ENCODE results near the gene MFAP2. TPM values are rescaled to one million over a fixed set of nuclear protein-coding genes. Genes with fewer than 3 reads are reported as not detected.

MFAP2 gene
- total RNA-seq, 2 donors from 2014 or later = 120 to 170 TPM

- no peaks in the 10 kb centered on the region for H3K4me1 ChIP-seq (ENCODE audit: control insufficient read depth, insufficient read depth, low read length)
- no peak overlapping the region for H3K4me3 ChIP-seq (ENCODE audit: low read length)
- DNase-seq = no peak
- peaks cover 2% of the 10 kb centered on the region for H3K36me3 ChIP-seq (ENCODE audit: control insufficient read depth, insufficient read depth, low read length)
- 95 to 99% methylated on average over 12 of the region's 12 CpGs for WGBS, 2 experiments (ENCODE audit: insufficient coverage in 1 of 2, insufficient read length in 1 of 2)
- H3K4me3 Mint-ChIP-seq = no peak overlapping the region
- no peaks in the 10 kb centered on the region for H3K27me3 Mint-ChIP-seq (ENCODE audit: insufficient read depth)
- no peaks in the 10 kb centered on the region for H3K9me3 Mint-ChIP-seq
- no peaks in the 10 kb centered on the region for H3K4me1 Mint-ChIP-seq
- H3K27ac ChIP-seq (ENCODE audit: low read depth, low read length) = no peak overlapping the region
- no peaks in the 10 kb centered on the region for H3K9me3 ChIP-seq (ENCODE audit: control insufficient read depth, low read length)
- peaks cover 18% of the 10 kb centered on the region for H3K36me3 Mint-ChIP-seq (ENCODE audit: low read depth)
- H3K9ac ChIP-seq (ENCODE audit: extremely low read depth, low read length, poor library complexity, severe bottlenecking) = no peak overlapping the region
- H3K27me3 ChIP-seq (ENCODE audit: control insufficient read depth, insufficient read depth, low read length, poor library complexity, severe bottlenecking) = no peaks in the 10 kb centered on the region
- H3K27ac Mint-ChIP-seq = no peak overlapping the region
- TF ChIP-seq CTCF (conservative IDR thresholded peaks at IDR 0.05) = no peak
These were observed 11.7 kb upstream of the MFAP2 start for GRCh38 chr1:16992102-16992501.

- TF ChIP-seq CTCF (conservative IDR thresholded peaks at IDR 0.05) = no peak
- Mint-ChIP-seq H3K9me3 (no peaks in the 10 kb centered on the region), H3K27me3 (ENCODE audit: insufficient read depth) (no peaks in the 10 kb centered on the region), H3K4me1 (no peaks in the 10 kb centered on the region), H3K27ac (no peak overlapping the region), H3K36me3 (ENCODE audit: low read depth) (peaks cover 22% of the 10 kb centered on the region), H3K4me3 (no peak overlapping the region)
- Histone ChIP-seq H3K9me3 (ENCODE audit: control insufficient read depth, low read length) (no peaks in the 10 kb centered on the region), H3K27ac (ENCODE audit: low read depth, low read length) (no peak overlapping the region), H3K4me1 (ENCODE audit: control insufficient read depth, insufficient read depth, low read length) (no peaks in the 10 kb centered on the region), H3K4me3 (ENCODE audit: low read length) (no peak overlapping the region), H3K9ac (ENCODE audit: extremely low read depth, low read length, poor library complexity, severe bottlenecking) (no peak overlapping the region), H3K27me3 (ENCODE audit: control insufficient read depth, insufficient read depth, low read length, poor library complexity, severe bottlenecking) (no peaks in the 10 kb centered on the region), H3K36me3 (ENCODE audit: control insufficient read depth, insufficient read depth, low read length) (peaks cover 2% of the 10 kb centered on the region)
- no peak for DNase-seq
- WGBS, 2 experiments (ENCODE audit: insufficient coverage in 1 of 2, insufficient read length in 1 of 2) = 95 to 100% methylated on average over 4 to 12 of the region's 12 CpGs
These were observed 11.2 kb upstream of the MFAP2 start for GRCh38 chr1:16991571-16991970.

DNA sequence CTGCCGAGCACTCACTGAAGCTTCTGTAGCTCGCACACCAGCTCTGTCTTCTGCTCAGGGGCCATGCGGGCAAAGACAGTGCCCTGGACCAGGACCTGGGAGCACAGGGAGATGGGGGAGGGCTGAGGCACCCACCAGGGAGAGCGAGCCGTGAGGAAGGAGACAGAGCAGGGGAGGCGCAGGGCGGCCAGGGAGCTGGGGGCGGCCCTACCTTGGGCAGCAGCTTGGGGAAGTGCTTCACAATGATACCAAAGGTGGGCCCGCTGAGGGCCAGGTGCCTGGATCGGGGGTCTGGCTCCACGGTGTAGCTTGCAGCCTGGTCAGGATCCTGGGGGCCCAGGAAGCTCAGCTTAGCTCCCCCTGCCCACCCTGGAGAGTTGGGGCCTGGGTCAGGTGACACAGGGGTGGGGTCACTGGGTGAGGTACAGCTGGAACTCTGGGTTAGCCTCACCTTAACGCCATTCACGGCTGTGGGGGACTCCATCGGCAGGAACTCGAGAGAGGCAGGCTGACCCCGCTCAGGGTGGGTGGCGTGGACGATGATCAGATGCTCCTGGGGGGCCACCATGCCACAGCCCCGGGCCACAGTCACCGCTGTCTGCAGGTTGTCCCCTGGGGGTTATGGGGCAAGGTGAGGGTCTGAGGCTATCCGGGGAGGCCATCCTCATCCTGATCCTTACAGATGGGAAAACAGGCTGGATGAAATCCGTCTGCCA is 9.4 kb upstream of the MFAP2 start:
- Histone ChIP-seq H3K27ac (ENCODE audit: low read depth, low read length) (no peak overlapping the region), H3K36me3 (ENCODE audit: control insufficient read depth, insufficient read depth, low read length) (peaks cover 2% of the 10 kb centered on the region), H3K9me3 (ENCODE audit: control insufficient read depth, low read length) (no peaks in the 10 kb centered on the region), H3K27me3 (ENCODE audit: control insufficient read depth, insufficient read depth, low read length, poor library complexity, severe bottlenecking) (no peaks in the 10 kb centered on the region), H3K9ac (ENCODE audit: extremely low read depth, low read length, poor library complexity, severe bottlenecking) (no peak overlapping the region), H3K4me1 (ENCODE audit: control insufficient read depth, insufficient read depth, low read length) (no peaks in the 10 kb centered on the region), H3K4me3 (ENCODE audit: low read length) (no peak overlapping the region)
- Mint-ChIP-seq H3K4me1 (no peaks in the 10 kb centered on the region), H3K27me3 (ENCODE audit: insufficient read depth) (no peaks in the 10 kb centered on the region), H3K4me3 (no peak overlapping the region), H3K27ac (no peak overlapping the region), H3K36me3 (ENCODE audit: low read depth) (peaks cover 16% of the 10 kb centered on the region), H3K9me3 (no peaks in the 10 kb centered on the region)
- WGBS, 2 experiments (ENCODE audit: insufficient coverage in 1 of 2, insufficient read length in 1 of 2) = 94% methylated on average over 7 to 22 of the region's 22 CpGs
- DNase-seq = no peak
- no peak for TF ChIP-seq CTCF (conservative IDR thresholded peaks at IDR 0.05)

Data from endodermal cell (in vitro differentiated cells).